NCI-H1417 (cell line): ENCODE measurements around the gene PALM2AKAP2.

Source experiments
- DNase-seq, 3 experiments: peaks; one replicate each; lab custom pipeline; 2025; lab: John Stamatoyannopoulos, UW

The PALM2AKAP2 gene

GRCh38 chr9:109779711-109780452, at the start of gene PALM2AKAP2:
Gene PALM2AKAP2 (plus strand): TSS chr9:109780198. CDS start chr9:109780489, 291 bp downstream.
- DNase-seq, result peak; percentile 34 to 81 (median 80)

GRCh38 chr9:109730228-109730627, 49.8 kb upstream of the PALM2AKAP2 start:
- peak in 2 of 3 experiments; percentile 26 to 86 for DNase-seq

- DNase-seq, result no peak
Observed at GRCh38 chr9:109733690-109734089, 46.3 kb upstream of the PALM2AKAP2 start.

- no peak for DNase-seq
Observed at GRCh38 chr9:109734814-109735213, 45.2 kb upstream of the PALM2AKAP2 start.

GRCh38 chr9:109735801-109736200, 44.2 kb upstream of the PALM2AKAP2 start:
- DNase-seq, result no peak

GRCh38 chr9:109737295-109737694, 42.7 kb upstream of the PALM2AKAP2 start:
- no peak for DNase-seq

GRCh38 chr9:109739760-109740159, 40.2 kb upstream of the PALM2AKAP2 start:
- DNase-seq, result no peak

- DNase-seq, result no peak
Observed at GRCh38 chr9:109742776-109743348, 37.1 kb upstream of the PALM2AKAP2 start.

- DNase-seq, result no peak
Observed at GRCh38 chr9:109743696-109744095, 36.3 kb upstream of the PALM2AKAP2 start.

GRCh38 chr9:109745335-109746283, 34.4 kb upstream of the PALM2AKAP2 start:
- peak in 2 of 3 experiments; percentile 37 to 47 for DNase-seq

- peak in 2 of 3 experiments; percentile 13 to 35 for DNase-seq
Observed at GRCh38 chr9:109751253-109751652, 28.7 kb upstream of the PALM2AKAP2 start.

- DNase-seq, result no peak
Observed at GRCh38 chr9:109753308-109753707, 26.7 kb upstream of the PALM2AKAP2 start.

GRCh38 chr9:109755040-109755439, 25.0 kb upstream of the PALM2AKAP2 start:
- no peak for DNase-seq

GRCh38 chr9:109759589-109759988, 20.4 kb upstream of the PALM2AKAP2 start:
- DNase-seq, result no peak

GRCh38 chr9:109765278-109765677, 14.7 kb upstream of the PALM2AKAP2 start:
- no peak for DNase-seq

GRCh38 chr9:109765830-109766229, 14.2 kb upstream of the PALM2AKAP2 start:
- no peak for DNase-seq

- no peak for DNase-seq
Observed at GRCh38 chr9:109766351-109766750, 13.6 kb upstream of the PALM2AKAP2 start.

- DNase-seq, result no peak
Observed at GRCh38 chr9:109767404-109767803, 12.6 kb upstream of the PALM2AKAP2 start.

GRCh38 chr9:109767814-109768213, 12.2 kb upstream of the PALM2AKAP2 start:
- DNase-seq, result no peak

- no peak for DNase-seq
Observed at GRCh38 chr9:109769250-109769649, 10.7 kb upstream of the PALM2AKAP2 start.

- no peak for DNase-seq
Observed at GRCh38 chr9:109770101-109770500, 9.9 kb upstream of the PALM2AKAP2 start.

GRCh38 chr9:109771087-109771486, 8.9 kb upstream of the PALM2AKAP2 start:
- no peak for DNase-seq
